Measurements from ENCODE around the gene FAM78B. TPM values are rescaled to one million over a fixed set of nuclear protein-coding genes. Genes with fewer than 3 reads are reported as not detected.

The FAM78B gene
- total and polyA plus RNA-seq, 11 donors: 1.2 to 9.4 (median 2.7) TPM

DNA sequence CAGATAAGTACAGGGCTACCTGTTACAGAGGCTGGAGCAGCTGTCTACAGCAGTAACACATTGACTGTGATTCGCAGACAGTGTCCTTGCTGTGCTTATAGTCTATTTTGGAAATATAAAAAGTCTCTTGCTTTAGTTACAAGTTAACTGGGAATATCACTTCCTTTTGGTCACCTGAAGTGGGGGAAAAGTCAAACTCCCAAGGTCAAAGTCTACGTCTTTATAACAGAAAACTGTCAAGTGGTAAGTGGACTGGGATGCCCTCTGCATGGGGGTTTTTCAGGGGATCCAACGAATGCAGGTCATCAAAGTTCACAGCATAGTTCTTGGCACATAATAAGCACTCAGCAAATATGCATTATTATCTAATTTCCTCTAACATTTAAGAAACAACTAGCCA is 55.4 kb downstream of the FAM78B start:
- Histone ChIP-seq H3K27ac (no peak overlapping the region), H3K4me1 (no peaks in the 10 kb centered on the region), H3K36me3 (no peaks in the 10 kb centered on the region), H3K27me3 (no peaks in the 10 kb centered on the region), H3K9me3 (peaks cover 0 to 6% (median 0%) of the 10 kb centered on the region in 12 donors), H3K4me3 (no peak overlapping the region)
- intact Hi-C loops (cut with DNase I): no loop called here
- TF ChIP-seq POLR2A (IDR thresholded peaks at IDR 0.05): no peak
- TF ChIP-seq, protein P1, sequence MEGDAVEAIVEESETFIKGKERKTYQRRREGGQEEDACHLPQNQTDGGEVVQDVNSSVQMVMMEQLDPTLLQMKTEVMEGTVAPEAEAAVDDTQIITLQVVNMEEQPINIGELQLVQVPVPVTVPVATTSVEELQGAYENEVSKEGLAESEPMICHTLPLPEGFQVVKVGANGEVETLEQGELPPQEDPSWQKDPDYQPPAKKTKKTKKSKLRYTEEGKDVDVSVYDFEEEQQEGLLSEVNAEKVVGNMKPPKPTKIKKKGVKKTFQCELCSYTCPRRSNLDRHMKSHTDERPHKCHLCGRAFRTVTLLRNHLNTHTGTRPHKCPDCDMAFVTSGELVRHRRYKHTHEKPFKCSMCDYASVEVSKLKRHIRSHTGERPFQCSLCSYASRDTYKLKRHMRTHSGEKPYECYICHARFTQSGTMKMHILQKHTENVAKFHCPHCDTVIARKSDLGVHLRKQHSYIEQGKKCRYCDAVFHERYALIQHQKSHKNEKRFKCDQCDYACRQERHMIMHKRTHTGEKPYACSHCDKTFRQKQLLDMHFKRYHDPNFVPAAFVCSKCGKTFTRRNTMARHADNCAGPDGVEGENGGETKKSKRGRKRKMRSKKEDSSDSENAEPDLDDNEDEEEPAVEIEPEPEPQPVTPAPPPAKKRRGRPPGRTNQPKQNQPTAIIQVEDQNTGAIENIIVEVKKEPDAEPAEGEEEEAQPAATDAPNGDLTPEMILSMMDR (IDR thresholded peaks at IDR 0.05): no peak
- DNase-seq (no peak), ATAC-seq (no peak)
- 23 to 73% (median 61%) methylated on average over 3 of the region's 3 CpGs for WGBS, 4 donors

- ATAC-seq: peak in 1 of 4 donors; percentile 33
- DNase-seq: no peak
- Histone ChIP-seq H3K27me3 (no peaks in the 10 kb centered on the region), H3K4me3 (no peak overlapping the region), H3K9me3 (no peaks in the 10 kb centered on the region), H3K27ac (no peak overlapping the region), H3K4me1 (peaks cover 0 to 14% (median 4%) of the 10 kb centered on the region in 12 donors), H3K36me3 (no peaks in the 10 kb centered on the region)
- TF ChIP-seq, protein P1 (IDR thresholded peaks at IDR 0.05): no peak
- no peak for TF ChIP-seq POLR2A (IDR thresholded peaks at IDR 0.05)
- intact Hi-C loops (cut with DNase I): no loop called here
- WGBS, 4 donors: 52 to 64% (median 62%) methylated on average over 4 of the region's 4 CpGs
Observed at GRCh38 chr1:166090244-166090643, 76.6 kb downstream of the FAM78B start.

DNA sequence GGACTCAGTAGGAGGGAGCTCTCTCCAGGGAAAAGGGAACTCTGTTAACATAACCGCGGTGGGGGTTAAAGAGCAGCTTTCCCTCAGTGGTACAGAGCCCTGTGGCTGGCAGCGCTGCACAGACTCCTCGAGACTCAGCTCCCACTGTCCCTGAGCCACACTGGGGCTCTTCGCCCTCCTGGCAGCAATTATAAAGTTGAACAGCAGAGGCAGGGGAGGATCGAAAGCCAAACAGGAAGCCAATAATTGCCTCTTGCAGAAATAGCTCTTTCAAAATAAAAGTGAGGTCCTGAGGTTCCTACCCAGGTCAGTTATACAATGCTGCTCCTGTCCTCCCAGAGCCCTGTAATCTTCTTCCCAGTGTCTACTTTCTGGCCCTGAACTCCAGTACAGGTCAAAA is 77.0 kb downstream of the FAM78B start:
- Histone ChIP-seq H3K4me1 (peaks cover 0 to 14% (median 4%) of the 10 kb centered on the region in 12 donors), H3K27ac (peak overlapping the region in 1 of 12 donors; percentile 22), H3K4me3 (no peak overlapping the region), H3K27me3 (no peaks in the 10 kb centered on the region), H3K36me3 (no peaks in the 10 kb centered on the region), H3K9me3 (no peaks in the 10 kb centered on the region)
- no peak for ATAC-seq
- TF ChIP-seq, protein P1 (IDR thresholded peaks at IDR 0.05): peak in 1 of 12 donors; percentile 20
- TF ChIP-seq POLR2A (IDR thresholded peaks at IDR 0.05): no peak
- no peak for DNase-seq
- intact Hi-C loops (cut with DNase I): no loop called here
- WGBS, 4 donors: 29 to 48% (median 37%) methylated on average over 6 of the region's 6 CpGs

GRCh38 chr1:166088572-166088955 is 78.2 kb downstream of the FAM78B start:
- ATAC-seq (no peak), DNase-seq (no peak)
- Histone ChIP-seq H3K9me3 (no peaks in the 10 kb centered on the region), H3K27me3 (no peaks in the 10 kb centered on the region), H3K27ac (no peak overlapping the region), H3K4me1 (peaks cover 0 to 14% (median 4%) of the 10 kb centered on the region in 12 donors), H3K4me3 (no peak overlapping the region), H3K36me3 (no peaks in the 10 kb centered on the region)
- intact Hi-C loops (cut with DNase I): no loop called here
- 65 to 88% (median 74%) methylated on average over 2 to 4 of the region's 4 CpGs for WGBS, 4 donors
- TF ChIP-seq, protein P1 (IDR thresholded peaks at IDR 0.05): no peak
- TF ChIP-seq POLR2A (IDR thresholded peaks at IDR 0.05): no peak

All from heart left ventricle (tissue), 16 donors.